Esophagus muscularis mucosa (tissue), 4 donors: ENCODE measurements around the gene RNASE8. TPM values are rescaled to one million over a fixed set of nuclear protein-coding genes. Genes with fewer than 3 reads are reported as not detected.

Experiments used
- DNase-seq: peaks from one replicate; pipeline ENCODE4 v3.0.0-alpha.2; 2017; ENCODE audit errors: extremely low spot score
- H3K27ac ChIP-seq, 4 donors: fragments of 200-600 bp; sonication (generic); replicated peaks in 1 of 4; 1 replicate in 3 of 4; 2 replicates in 1 of 4; pipeline ENCODE4 v1.5.1; 2016 to 2019; ENCODE audit warnings: mild to moderate bottlenecking in 1 of 4
- H3K27me3 ChIP-seq, 4 donors: fragments of 200-600 bp; sonication (generic); one replicate each; pipeline versions ENCODE4 v1.5.1 to v1.6.0; 2016 to 2019
- H3K36me3 ChIP-seq, 4 donors: fragments of 200-600 bp; sonication (generic); one replicate each; pipeline ENCODE4 v1.5.1; 2016 to 2019
- H3K4me1 ChIP-seq, 4 donors: fragments of 200-600 bp; sonication (generic); one replicate each; pipeline ENCODE4 v1.5.1; 2016 to 2019
- H3K4me3 ChIP-seq, 4 donors: fragments of 200-600 bp; sonication (generic); 1 replicate in 2 of 4; 2 replicates in 2 of 4; pipeline ENCODE4 v1.5.1; 2016 to 2019; ENCODE audit warnings: mild to moderate bottlenecking in 4 of 4, moderate library complexity in 1 of 4
- H3K9me3 ChIP-seq, 4 donors: fragments of 200-600 bp; sonication (generic); 1 replicate in 3 of 4; 2 replicates in 1 of 4; pipeline ENCODE4 v1.5.1; 2016 to 2019
- CTCF ChIP-seq, 3 experiments: fragments of 200-600 bp in 2 of 3; fragments of 450-650 bp in 1 of 3; sonication (generic) in 2 of 3; IDR thresholded peaks; one replicate each; pipeline ENCODE4 v1.5.1; 2017 to 2019; ENCODE audit warnings: antibody characterized with exemption in 3 of 3, mild to moderate bottlenecking in 2 of 3, moderate library complexity in 1 of 3
- EP300 ChIP-seq: sonication (generic); formaldehyde crosslinking; IDR thresholded peaks from one replicate; pipeline ENCODE4 v1.6.1; 2017; ENCODE audit warnings: antibody characterized with exemption
- POLR2A ChIP-seq: fragments of 450-650 bp; IDR thresholded peaks from one replicate; pipeline ENCODE4 v1.6.1; 2017; ENCODE audit warnings: antibody characterized with exemption, moderate library complexity, mild to moderate bottlenecking, low read depth
- POLR2AphosphoS5 ChIP-seq, 2 donors: sonication (generic); formaldehyde crosslinking; IDR thresholded peaks; one replicate each; pipeline ENCODE4 v1.6.1; 2017; ENCODE audit warnings: antibody characterized with exemption in 2 of 2
- WGBS: methylation state at CpG from one replicate; pipeline ENCODE4 v1.1.5; 2018; 5-methylcytosine and 5-hydroxymethylcytosine counted together
- intact Hi-C: fragments of 100-400 bp; cut with DNase I; formaldehyde crosslinking; loops from one replicate; pipeline ENCODE4 v1.15.1; 2023
- total RNA-seq, 4 donors: library from RNA; depleted of rRNA; stranded (reverse); fragments of >200 nt; gene quantifications; one replicate each; pipeline versions ENCODE4 v1.1.0 to v1.2.1, GENCODE V29; 2016

RNASE8 gene
- total RNA-seq, 4 donors from 2014 or later = not detected

DNA sequence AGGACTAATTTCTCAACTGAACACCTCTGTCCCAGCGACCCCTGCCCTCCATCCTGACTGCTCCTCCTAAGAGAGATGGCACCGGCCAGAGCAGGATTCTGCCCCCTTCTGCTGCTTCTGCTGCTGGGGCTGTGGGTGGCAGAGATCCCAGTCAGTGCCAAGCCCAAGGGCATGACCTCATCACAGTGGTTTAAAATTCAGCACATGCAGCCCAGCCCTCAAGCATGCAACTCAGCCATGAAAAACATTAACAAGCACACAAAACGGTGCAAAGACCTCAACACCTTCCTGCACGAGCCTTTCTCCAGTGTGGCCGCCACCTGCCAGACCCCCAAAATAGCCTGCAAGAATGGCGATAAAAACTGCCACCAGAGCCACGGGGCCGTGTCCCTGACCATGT lies 14.7 kb upstream of the RNASE8 start:
- H3K27ac ChIP-seq = no peak overlapping the region
- H3K4me3 ChIP-seq = no peak overlapping the region
- TF ChIP-seq CTCF (IDR thresholded peaks at IDR 0.05) (no peak), POLR2A (no peak), POLR2AphosphoS5 (IDR thresholded peaks at IDR 0.05) (no peak), EP300 (no peak)
- peaks cover 46 to 53% (median 49%) of the 10 kb centered on the region in 4 donors for H3K4me1 ChIP-seq
- H3K36me3 ChIP-seq = no peaks in the 10 kb centered on the region
- no peaks in the 10 kb centered on the region for H3K27me3 ChIP-seq
- no peaks in the 10 kb centered on the region for H3K9me3 ChIP-seq
- intact Hi-C loops = loop anchor here (10.0 kb wide), 1 partner anchor 188 kb away; no protein-coding TSS in a partner anchor
- WGBS = 55% methylated on average over 8 of the region's 8 CpGs
- no peak for DNase-seq

DNA sequence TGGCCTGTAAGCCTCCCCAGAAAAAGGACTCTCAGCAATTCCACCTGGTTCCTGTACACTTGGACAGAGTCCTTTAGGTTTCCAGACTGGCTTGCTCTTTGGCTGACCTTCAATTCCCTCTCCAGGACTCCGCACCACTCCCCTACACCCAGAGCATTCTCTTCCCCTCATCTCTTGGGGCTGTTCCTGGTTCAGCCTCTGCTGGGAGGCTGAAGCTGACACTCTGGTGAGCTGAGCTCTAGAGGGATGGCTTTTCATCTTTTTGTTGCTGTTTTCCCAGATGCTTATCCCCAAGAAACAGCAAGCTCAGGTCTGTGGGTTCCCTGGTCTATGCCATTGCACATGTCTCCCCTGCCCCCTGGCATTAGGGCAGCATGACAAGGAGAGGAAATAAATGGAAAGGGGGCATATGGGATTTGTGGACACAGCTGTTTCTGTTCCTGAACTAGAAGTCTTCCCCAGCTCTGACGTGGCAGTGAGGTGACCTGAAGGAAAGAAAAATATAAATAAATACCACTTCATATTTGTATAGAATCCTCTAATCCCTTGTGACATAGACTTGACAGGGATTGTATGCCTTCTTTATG lies 14.1 kb upstream of the RNASE8 start:
- TF ChIP-seq EP300 (no peak), CTCF (IDR thresholded peaks at IDR 0.05) (no peak), POLR2A (no peak), POLR2AphosphoS5 (IDR thresholded peaks at IDR 0.05) (no peak)
- Histone ChIP-seq H3K36me3 (no peaks in the 10 kb centered on the region), H3K27ac (no peak overlapping the region), H3K4me1 (peaks cover 40 to 53% (median 46%) of the 10 kb centered on the region in 4 donors), H3K4me3 (no peak overlapping the region), H3K9me3 (no peaks in the 10 kb centered on the region), H3K27me3 (no peaks in the 10 kb centered on the region)
- intact Hi-C loops = loop anchor here (10.0 kb wide), 1 partner anchor 189 kb away; no protein-coding TSS in a partner anchor
- DNase-seq = no peak
- WGBS = 44% methylated on average over 2 of the region's 2 CpGs

- Histone ChIP-seq H3K9me3 (no peaks in the 10 kb centered on the region), H3K4me1 (peaks cover 34 to 50% (median 40%) of the 10 kb centered on the region in 4 donors), H3K36me3 (no peaks in the 10 kb centered on the region), H3K27ac (no peak overlapping the region), H3K4me3 (no peak overlapping the region), H3K27me3 (no peaks in the 10 kb centered on the region)
- no peak for DNase-seq
- TF ChIP-seq POLR2AphosphoS5 (IDR thresholded peaks at IDR 0.05) (no peak), POLR2A (no peak), EP300 (no peak), CTCF (IDR thresholded peaks at IDR 0.05) (no peak)
- intact Hi-C loops = loop anchor here (10.0 kb wide), 1 partner anchor 189 kb away; no protein-coding TSS in a partner anchor
- WGBS = 48% methylated on average over 6 of the region's 6 CpGs
These were observed 13.5 kb upstream of the RNASE8 start for GRCh38 chr14:21043974-21044618.

- DNase-seq = no peak
- TF ChIP-seq CTCF (IDR thresholded peaks at IDR 0.05) (no peak), POLR2AphosphoS5 (IDR thresholded peaks at IDR 0.05) (no peak), POLR2A (no peak), EP300 (no peak)
- intact Hi-C loops = loop anchor here (10.0 kb wide), 1 partner anchor 193 kb away; no protein-coding TSS in a partner anchor
These were observed 10.2 kb upstream of the RNASE8 start for GRCh38 chr14:21047378-21047781.

More at GRCh38 chr14:21047378-21047781, 10.2 kb upstream of the RNASE8 start:
- Histone ChIP-seq H3K9me3 (no peaks in the 10 kb centered on the region), H3K4me1 (peaks cover 24 to 37% (median 29%) of the 10 kb centered on the region in 4 donors), H3K4me3 (no peak overlapping the region), H3K27me3 (no peaks in the 10 kb centered on the region), H3K36me3 (no peaks in the 10 kb centered on the region), H3K27ac (peak overlapping the region in 1 of 4 donors; percentile 5)
- 51% methylated on average over 2 of the region's 2 CpGs for WGBS
